GM12874 (cell line): ENCODE data around the gene TPCN2.

Source experiments
- CTCF ChIP-seq: IDR thresholded peaks from 2 replicates; pipeline ENCODE4 v1.5.1; 2011; ENCODE audit warnings: low read depth, mild to moderate bottlenecking, control low read depth, low read length, moderate library complexity; ENCODE audit not compliant: insufficient read depth

TPCN2 gene

GRCh38 chr11:69169479-69169878 lies 120.7 kb downstream of the TPCN2 start:
- TF ChIP-seq CTCF = no peak

DNA sequence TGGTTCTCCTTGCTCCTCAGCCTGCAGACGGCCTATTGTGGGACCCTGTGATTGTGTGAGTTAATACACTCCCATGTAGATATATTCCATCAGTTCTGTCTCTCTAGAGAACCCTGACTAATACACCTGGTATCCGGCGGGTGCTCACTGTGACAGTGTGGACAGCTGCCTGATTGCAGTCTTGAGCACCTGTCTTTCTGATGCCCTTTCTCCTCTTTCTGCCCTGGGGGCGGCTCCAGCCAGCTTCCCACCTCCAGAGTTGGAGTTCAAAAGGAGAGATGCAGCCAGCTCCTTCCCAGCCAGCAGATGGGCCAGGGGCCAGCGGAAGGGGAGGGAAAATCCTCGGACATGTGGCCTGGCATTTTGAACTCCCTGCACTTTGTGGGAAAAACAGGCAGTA lies 122.0 kb downstream of the TPCN2 start:
- TF ChIP-seq CTCF = no peak

- no peak for TF ChIP-seq CTCF
Observed at GRCh38 chr11:69171476-69172240, 122.9 kb downstream of the TPCN2 start.

GRCh38 chr11:69172674-69173073 lies 123.9 kb downstream of the TPCN2 start:
- no peak for TF ChIP-seq CTCF

GRCh38 chr11:69173331-69173730 lies 124.6 kb downstream of the TPCN2 start:
- no peak for TF ChIP-seq CTCF

DNA sequence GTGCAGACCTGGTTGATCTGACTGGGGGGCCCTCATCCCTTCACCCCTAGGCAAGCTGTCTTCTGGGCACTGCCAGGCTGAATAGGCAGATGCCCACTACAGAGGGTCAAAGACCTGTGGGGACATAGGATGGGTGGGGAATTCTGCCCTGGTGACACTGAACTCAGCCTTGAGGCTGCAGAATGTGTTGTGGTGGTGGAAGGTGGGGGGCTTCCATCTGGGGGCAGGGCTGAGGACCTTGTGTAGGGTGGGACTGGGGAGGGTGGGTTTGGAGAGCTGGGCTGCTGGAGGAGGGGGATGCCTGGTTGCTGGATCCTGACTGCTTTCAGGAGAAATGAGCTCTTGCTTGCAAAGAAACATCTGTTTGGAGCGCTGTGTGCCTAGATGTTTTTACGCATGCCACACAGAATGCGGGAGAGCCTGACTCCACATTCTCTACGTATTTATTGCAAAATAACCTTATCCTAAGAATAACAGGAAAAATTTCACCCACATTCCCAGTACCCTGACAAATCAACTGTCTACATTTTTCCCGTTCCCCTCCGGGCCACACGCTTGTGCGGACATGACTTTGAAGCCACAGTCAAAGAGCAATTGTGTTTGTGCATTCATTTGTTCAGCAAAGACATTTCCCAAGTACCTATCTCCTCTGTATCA lies 125.3 kb downstream of the TPCN2 start:
- no peak for TF ChIP-seq CTCF

- no peak for TF ChIP-seq CTCF
Observed at GRCh38 chr11:69174841-69175240, 126.1 kb downstream of the TPCN2 start.
